Measurements from ENCODE around the gene C4orf50.

C4orf50 gene

DNA sequence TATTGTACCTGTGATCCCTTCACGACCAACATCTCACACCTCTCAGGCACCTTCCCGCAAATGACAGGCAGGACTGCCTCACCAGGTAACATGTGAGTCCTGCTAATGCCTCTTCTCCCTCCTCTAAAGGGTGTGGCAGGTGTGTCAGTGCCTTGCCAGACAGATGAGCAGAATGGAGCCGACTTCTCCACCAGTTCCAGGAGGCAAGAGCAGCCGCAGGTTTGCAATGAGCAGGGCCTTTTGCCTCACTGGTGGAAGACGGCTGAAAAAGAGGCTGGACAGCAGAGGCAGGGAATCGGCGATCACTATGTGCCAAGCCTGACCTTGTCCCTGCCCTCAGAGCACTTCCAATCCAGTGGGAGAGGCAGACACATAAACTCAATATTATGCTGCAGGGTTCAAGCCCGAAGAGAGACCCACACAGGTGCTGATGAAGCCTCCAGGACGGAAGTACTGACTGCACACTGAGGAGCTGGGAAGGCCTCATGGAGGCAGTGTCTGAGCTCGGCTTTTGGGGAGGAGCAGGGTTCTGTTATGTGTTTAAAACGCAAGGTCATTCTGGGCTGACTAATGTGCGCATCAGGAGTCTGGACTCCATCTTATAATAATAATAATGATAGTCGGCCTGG, 57.9 kb downstream of the C4orf50 start:
- Histone ChIP-seq H3K9me3 (no peaks in the 10 kb centered on the region), H3K27ac (no peak overlapping the region), H3K4me3 (ENCODE audit: low read depth in 1 of 2, low read length in 1 of 2) (no peak overlapping the region), H3K4me1 (ENCODE audit: control insufficient read depth in 1 of 2, insufficient read depth in 1 of 2, low read depth in 1 of 2, low read length in 1 of 2) (no peaks in the 10 kb centered on the region), H3K36me3 (no peaks in the 10 kb centered on the region), H3K27me3 (peaks cover 28% of the 10 kb centered on the region)
- TF ChIP-seq, protein P1, sequence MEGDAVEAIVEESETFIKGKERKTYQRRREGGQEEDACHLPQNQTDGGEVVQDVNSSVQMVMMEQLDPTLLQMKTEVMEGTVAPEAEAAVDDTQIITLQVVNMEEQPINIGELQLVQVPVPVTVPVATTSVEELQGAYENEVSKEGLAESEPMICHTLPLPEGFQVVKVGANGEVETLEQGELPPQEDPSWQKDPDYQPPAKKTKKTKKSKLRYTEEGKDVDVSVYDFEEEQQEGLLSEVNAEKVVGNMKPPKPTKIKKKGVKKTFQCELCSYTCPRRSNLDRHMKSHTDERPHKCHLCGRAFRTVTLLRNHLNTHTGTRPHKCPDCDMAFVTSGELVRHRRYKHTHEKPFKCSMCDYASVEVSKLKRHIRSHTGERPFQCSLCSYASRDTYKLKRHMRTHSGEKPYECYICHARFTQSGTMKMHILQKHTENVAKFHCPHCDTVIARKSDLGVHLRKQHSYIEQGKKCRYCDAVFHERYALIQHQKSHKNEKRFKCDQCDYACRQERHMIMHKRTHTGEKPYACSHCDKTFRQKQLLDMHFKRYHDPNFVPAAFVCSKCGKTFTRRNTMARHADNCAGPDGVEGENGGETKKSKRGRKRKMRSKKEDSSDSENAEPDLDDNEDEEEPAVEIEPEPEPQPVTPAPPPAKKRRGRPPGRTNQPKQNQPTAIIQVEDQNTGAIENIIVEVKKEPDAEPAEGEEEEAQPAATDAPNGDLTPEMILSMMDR (IDR thresholded peaks at IDR 0.05) = no peak

DNA sequence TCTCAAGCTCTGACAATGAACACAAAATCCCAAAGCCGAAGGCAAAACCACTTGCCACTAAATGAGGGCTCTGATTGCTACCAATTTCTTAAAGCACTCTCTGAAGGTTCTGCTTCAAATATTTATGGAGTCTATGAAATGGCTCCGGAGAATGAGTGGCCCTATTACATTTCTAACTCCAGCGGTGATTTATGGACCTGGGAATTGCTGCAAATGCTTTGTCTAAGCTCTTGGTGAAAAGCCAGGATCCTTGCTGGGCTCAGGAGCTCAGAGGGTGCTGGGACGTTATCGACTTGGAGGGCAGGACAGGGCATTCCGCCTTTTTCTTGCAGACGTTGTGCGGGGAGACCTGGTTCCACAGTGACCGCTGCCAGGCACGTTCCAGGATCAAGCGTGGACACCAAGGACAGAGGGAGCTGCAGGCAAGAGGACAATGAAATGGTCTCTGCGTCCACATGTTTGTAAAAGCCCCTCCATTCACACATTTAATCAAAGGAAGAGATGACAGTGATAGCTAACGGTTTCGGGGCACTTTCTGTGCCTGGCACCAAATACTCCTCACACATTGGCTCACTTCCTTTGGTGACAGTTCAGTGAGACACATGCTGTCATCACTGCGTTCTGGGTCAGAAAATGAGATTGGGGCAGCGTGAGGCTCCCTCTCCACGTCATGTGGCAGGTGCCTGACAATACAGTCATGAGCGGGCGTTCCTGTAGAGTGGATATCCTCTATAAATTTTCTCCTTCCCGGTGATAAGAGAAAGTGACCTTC, 58.8 kb downstream of the C4orf50 start:
- Histone ChIP-seq H3K4me1 (ENCODE audit: control insufficient read depth in 1 of 2, insufficient read depth in 1 of 2, low read depth in 1 of 2, low read length in 1 of 2) (no peaks in the 10 kb centered on the region), H3K4me3 (ENCODE audit: low read depth in 1 of 2, low read length in 1 of 2) (no peak overlapping the region), H3K9me3 (no peaks in the 10 kb centered on the region), H3K27me3 (peaks cover 28% of the 10 kb centered on the region), H3K36me3 (no peaks in the 10 kb centered on the region), H3K27ac (no peak overlapping the region)
- TF ChIP-seq, protein P1 (IDR thresholded peaks at IDR 0.05) = no peak

DNA sequence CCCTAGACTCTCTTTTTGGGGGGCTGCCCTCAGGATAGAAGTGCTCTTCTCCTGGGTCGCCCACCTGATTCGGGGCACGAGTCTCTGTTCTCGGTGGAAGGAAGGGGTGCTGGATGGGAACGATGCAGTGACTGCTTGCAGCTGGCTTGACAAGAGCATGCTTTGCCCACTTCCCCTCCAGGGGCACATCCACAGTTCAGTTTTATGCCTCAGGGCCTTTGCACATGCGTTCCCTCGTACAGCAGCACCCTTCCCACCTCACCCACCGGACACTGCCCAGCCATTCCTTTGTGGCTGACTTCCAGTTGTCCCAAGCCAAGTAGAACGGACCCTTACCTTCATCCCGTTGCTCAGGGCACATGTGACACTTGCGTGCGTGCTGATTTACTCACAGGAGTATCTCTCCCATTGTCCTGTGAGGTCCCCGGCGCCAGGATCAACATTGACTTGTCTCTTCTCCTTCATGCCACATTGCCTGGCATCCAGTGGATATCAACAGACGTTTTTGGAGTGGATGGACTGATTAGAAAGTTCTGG, 60.0 kb downstream of the C4orf50 start:
- TF ChIP-seq, protein P1 (IDR thresholded peaks at IDR 0.05) = no peak
- Histone ChIP-seq H3K27ac (no peak overlapping the region), H3K4me3 (ENCODE audit: low read depth in 1 of 2, low read length in 1 of 2) (no peak overlapping the region), H3K9me3 (no peaks in the 10 kb centered on the region), H3K4me1 (ENCODE audit: control insufficient read depth in 1 of 2, insufficient read depth in 1 of 2, low read depth in 1 of 2, low read length in 1 of 2) (no peaks in the 10 kb centered on the region), H3K27me3 (peaks cover 19% of the 10 kb centered on the region), H3K36me3 (no peaks in the 10 kb centered on the region)

DNA sequence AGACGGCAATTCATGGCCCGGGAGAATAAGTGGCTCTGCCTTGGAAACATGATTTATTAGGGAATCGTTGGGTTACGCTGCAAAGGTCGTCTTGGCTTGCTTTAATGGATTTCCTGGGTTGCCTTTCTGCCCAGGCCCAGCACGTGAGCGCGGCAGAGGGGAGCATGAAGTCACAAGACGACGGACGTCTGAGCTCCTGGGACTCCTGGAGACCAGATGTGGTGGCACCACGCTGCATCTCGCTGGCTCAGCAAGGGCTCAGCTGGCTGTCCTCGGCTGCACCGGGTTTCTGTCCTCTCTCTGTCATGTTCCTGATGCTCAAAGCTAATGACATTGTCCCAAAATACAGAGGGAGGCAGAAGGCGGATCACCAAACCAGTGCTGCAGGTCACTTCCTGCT, 61.2 kb downstream of the C4orf50 start:
- H3K36me3 ChIP-seq = no peaks in the 10 kb centered on the region
- H3K27me3 ChIP-seq = peaks cover 22% of the 10 kb centered on the region
- TF ChIP-seq, protein P1 (IDR thresholded peaks at IDR 0.05) = no peak
- H3K4me3 ChIP-seq (ENCODE audit: low read depth in 1 of 2, low read length in 1 of 2) = no peak overlapping the region
- no peaks in the 10 kb centered on the region for H3K9me3 ChIP-seq
- no peaks in the 10 kb centered on the region for H3K4me1 ChIP-seq (ENCODE audit: control insufficient read depth in 1 of 2, insufficient read depth in 1 of 2, low read depth in 1 of 2, low read length in 1 of 2)
- no peak overlapping the region for H3K27ac ChIP-seq

DNA sequence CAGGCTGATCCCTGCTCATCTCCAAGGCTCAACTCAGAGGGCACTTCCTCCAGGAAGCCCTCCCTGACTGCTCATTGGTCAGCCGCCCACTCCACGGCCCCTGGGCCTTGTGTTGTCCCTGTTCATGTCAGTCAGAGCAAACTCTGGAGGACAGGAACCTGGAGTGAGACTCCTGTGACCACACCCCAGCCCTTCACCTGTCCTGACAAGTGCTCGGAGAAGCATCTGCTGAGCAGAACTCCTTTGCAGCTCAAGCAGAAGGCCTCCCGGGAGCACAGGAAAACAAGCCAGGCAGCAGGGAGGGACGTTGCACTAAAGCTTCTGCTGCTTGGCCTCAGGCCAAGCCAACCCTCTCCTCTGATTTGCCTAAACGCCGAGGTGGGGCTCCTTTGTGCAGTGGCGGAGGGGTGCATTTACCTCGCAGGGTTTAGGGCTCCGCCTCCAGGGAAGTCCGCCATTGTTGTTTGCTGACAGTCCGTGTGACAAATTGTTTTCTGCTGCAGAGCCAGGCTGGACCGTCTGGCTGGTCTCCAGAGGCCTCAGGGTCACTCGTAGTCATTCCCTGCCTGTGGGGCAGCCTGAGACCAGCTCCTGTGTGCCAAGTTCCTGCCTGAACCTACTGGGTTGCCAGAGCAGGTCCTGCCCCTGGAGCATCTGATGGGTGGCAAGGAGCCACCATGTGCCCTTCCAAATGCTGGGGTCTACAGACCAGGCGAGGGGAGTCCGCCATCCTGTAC, 61.8 kb downstream of the C4orf50 start:
- Histone ChIP-seq H3K4me1 (ENCODE audit: control insufficient read depth in 1 of 2, insufficient read depth in 1 of 2, low read depth in 1 of 2, low read length in 1 of 2) (no peaks in the 10 kb centered on the region), H3K36me3 (no peaks in the 10 kb centered on the region), H3K27me3 (peaks cover 22% of the 10 kb centered on the region), H3K27ac (no peak overlapping the region), H3K9me3 (no peaks in the 10 kb centered on the region), H3K4me3 (ENCODE audit: low read depth in 1 of 2, low read length in 1 of 2) (no peak overlapping the region)
- TF ChIP-seq, protein P1 (IDR thresholded peaks at IDR 0.05) = no peak

All from neutrophil (primary cell).